HL-60 (cell line): Measurements from ENCODE around the gene MBNL3.

Source experiments
- DNase-seq, 2 experiments: peaks; one replicate each; pipeline ENCODE4 v3.0.0-alpha.2; 2010 to 2020; ENCODE audit warnings: low read depth in 1 of 2, low spot score in 1 of 2
- H3K27ac ChIP-seq: fragments of 250-450 bp; sonication (Bioruptor Pico); replicated peaks from 2 replicates; pipeline ENCODE4 v1.5.1; 2020; ENCODE audit warnings: mild to moderate bottlenecking, moderate library complexity
- H3K27me3 ChIP-seq: fragments of 250-450 bp; sonication (Bioruptor Pico); 2 replicates; pipeline ENCODE4 v1.5.1; 2021; ENCODE audit warnings: mild to moderate bottlenecking, moderate library complexity; ENCODE audit not compliant: insufficient read depth, poor library complexity, severe bottlenecking
- H3K4me3 ChIP-seq: replicated peaks from 2 replicates; pipeline ENCODE4 v1.5.1; 2011; ENCODE audit warnings: mild to moderate bottlenecking, control low read depth, low read length; ENCODE audit not compliant: insufficient read depth
- GABPA ChIP-seq: IDR thresholded peaks from 2 replicates; pipeline ENCODE4 v1.6.1; 2012; ENCODE audit warnings: low read depth
- POLR2AphosphoS5 ChIP-seq: IDR thresholded peaks from 2 replicates; pipeline ENCODE4 v1.6.1; 2012; ENCODE audit warnings: low read depth
- SPI1 ChIP-seq: IDR thresholded peaks from 2 replicates; pipeline ENCODE4 v1.6.1; 2012; ENCODE audit warnings: low read depth, mild to moderate bottlenecking, borderline replicate concordance
- TF ChIP-seq, protein P1 (sequence below): IDR thresholded peaks from one replicate; pipeline ENCODE4 v1.5.1; 2011; ENCODE audit warnings: low read length, control low read depth, inconsistent platforms; ENCODE audit not compliant: insufficient read depth
- TF ChIP-seq, protein P2 (sequence below): IDR thresholded peaks from 2 replicates; pipeline ENCODE4 v1.6.1; 2012; ENCODE audit warnings: low read depth; ENCODE audit not compliant: insufficient replicate concordance

MBNL3 gene

DNA sequence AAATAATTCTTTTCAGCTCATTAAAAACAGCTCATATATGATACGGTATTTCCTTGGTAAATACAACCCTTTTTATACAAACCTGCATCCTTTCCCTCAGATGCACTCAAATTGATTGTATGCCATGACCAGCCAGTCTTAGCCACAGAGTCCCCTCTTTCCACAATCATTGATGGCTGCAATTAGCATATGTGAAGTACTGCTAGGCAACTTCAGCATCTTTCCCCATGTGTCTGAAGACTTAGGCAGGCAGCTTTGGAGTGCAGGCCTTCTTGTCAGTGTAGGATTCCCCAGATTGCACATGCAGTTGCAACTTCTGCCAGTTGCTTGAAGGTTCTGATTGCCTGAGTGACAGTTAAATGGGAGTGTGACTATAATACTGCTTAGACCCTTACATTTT is 15.6 kb upstream of the MBNL3 start:
- Histone ChIP-seq H3K4me3 (no peak overlapping the region), H3K27me3 (no peaks in the 10 kb centered on the region), H3K27ac (no peak overlapping the region)
- TF ChIP-seq, protein P1, sequence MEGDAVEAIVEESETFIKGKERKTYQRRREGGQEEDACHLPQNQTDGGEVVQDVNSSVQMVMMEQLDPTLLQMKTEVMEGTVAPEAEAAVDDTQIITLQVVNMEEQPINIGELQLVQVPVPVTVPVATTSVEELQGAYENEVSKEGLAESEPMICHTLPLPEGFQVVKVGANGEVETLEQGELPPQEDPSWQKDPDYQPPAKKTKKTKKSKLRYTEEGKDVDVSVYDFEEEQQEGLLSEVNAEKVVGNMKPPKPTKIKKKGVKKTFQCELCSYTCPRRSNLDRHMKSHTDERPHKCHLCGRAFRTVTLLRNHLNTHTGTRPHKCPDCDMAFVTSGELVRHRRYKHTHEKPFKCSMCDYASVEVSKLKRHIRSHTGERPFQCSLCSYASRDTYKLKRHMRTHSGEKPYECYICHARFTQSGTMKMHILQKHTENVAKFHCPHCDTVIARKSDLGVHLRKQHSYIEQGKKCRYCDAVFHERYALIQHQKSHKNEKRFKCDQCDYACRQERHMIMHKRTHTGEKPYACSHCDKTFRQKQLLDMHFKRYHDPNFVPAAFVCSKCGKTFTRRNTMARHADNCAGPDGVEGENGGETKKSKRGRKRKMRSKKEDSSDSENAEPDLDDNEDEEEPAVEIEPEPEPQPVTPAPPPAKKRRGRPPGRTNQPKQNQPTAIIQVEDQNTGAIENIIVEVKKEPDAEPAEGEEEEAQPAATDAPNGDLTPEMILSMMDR, result no peak
- TF ChIP-seq, protein P2, sequence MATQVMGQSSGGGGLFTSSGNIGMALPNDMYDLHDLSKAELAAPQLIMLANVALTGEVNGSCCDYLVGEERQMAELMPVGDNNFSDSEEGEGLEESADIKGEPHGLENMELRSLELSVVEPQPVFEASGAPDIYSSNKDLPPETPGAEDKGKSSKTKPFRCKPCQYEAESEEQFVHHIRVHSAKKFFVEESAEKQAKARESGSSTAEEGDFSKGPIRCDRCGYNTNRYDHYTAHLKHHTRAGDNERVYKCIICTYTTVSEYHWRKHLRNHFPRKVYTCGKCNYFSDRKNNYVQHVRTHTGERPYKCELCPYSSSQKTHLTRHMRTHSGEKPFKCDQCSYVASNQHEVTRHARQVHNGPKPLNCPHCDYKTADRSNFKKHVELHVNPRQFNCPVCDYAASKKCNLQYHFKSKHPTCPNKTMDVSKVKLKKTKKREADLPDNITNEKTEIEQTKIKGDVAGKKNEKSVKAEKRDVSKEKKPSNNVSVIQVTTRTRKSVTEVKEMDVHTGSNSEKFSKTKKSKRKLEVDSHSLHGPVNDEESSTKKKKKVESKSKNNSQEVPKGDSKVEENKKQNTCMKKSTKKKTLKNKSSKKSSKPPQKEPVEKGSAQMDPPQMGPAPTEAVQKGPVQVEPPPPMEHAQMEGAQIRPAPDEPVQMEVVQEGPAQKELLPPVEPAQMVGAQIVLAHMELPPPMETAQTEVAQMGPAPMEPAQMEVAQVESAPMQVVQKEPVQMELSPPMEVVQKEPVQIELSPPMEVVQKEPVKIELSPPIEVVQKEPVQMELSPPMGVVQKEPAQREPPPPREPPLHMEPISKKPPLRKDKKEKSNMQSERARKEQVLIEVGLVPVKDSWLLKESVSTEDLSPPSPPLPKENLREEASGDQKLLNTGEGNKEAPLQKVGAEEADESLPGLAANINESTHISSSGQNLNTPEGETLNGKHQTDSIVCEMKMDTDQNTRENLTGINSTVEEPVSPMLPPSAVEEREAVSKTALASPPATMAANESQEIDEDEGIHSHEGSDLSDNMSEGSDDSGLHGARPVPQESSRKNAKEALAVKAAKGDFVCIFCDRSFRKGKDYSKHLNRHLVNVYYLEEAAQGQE, result no peak
- no peak for TF ChIP-seq POLR2AphosphoS5
- DNase-seq, result no peak

DNA sequence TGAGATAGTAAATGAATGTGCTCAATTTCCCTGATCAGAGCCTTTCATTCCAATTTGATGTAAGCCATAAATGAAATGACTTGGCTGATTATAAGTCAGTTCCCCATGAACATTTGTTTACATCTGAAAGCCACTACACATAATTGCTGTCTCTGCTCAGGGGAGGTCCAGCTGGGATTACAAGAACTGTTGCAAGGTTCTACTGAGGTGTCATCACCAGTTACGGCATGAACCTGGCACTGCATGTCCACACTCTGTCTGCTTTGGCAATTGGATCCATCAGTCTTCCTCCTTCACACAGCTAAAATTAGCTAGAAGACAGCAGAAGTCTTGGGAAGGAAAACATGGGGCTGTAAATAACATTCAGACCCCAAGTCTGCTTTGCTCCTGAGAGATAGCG is 12.8 kb upstream of the MBNL3 start:
- H3K27ac ChIP-seq, result no peak overlapping the region
- no peak for DNase-seq
- H3K27me3 ChIP-seq, result no peaks in the 10 kb centered on the region
- no peak overlapping the region for H3K4me3 ChIP-seq
- TF ChIP-seq POLR2AphosphoS5 (no peak), GABPA (no peak), SPI1 (no peak)
- TF ChIP-seq, protein P1, result no peak
- TF ChIP-seq, protein P2, result no peak

DNA sequence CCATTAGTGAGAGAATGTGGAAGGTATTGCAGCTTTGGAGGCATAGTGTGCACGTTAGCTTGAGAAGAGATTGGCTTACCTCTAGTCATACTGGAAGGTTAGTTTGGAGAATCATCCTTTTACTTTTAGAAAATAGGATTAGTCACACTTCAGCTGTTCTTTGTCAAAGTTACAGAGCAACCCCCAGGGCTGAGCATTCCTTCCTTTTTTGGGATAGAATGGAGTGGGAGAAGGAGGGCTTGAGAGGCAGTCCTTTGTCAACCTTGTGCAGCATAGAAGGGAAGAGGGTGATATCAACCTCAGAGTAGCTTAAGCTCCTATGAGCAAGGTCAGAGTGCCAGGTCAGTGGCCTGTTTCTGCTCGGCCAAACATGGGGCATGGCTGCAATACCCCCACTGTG is 8.6 kb upstream of the MBNL3 start:
- DNase-seq, result no peak
- no peak for TF ChIP-seq SPI1
- TF ChIP-seq, protein P1, result no peak
- TF ChIP-seq POLR2AphosphoS5, result no peak
- TF ChIP-seq, protein P2, result no peak
- TF ChIP-seq GABPA, result no peak

More for the DNA sequence above, 8.6 kb upstream of the MBNL3 start:
- Histone ChIP-seq H3K27me3 (no peaks in the 10 kb centered on the region), H3K4me3 (no peak overlapping the region), H3K27ac (no peak overlapping the region)
